H9 (cell line): ENCODE data around the gene TNPO1. TPM values are rescaled to one million over a fixed set of nuclear protein-coding genes. Genes with fewer than 3 reads are reported as not detected.

Experiments used
- DNase-seq: peaks from one replicate; pipeline ENCODE4 v3.0.0-alpha.2; 2017
- H2AFZ ChIP-seq: one replicate; pipeline ENCODE4 v1.6.1; 2013; ENCODE audit warnings: mild to moderate bottlenecking, low read length, control low read depth, moderate library complexity
- H2AK5ac ChIP-seq: 2 replicates; pipeline ENCODE4 v1.6.1; 2013; ENCODE audit warnings: low read length, control low read depth, mixed read lengths; ENCODE audit not compliant: insufficient read length
- H2BK120ac ChIP-seq: one replicate; pipeline ENCODE4 v1.6.1; 2013; ENCODE audit warnings: low read depth, mild to moderate bottlenecking, low read length, control low read depth, inconsistent platforms; ENCODE audit not compliant: poor library complexity, severe bottlenecking
- H2BK12ac ChIP-seq: 2 replicates; pipeline ENCODE4 v1.6.1; 2013; ENCODE audit warnings: low read length, control low read depth, mixed read lengths, low read depth; ENCODE audit not compliant: insufficient read length
- H2BK15ac ChIP-seq: 2 replicates; pipeline ENCODE4 v1.6.1; 2013; ENCODE audit warnings: low read depth, low read length, control low read depth
- H2BK20ac ChIP-seq: one replicate; pipeline ENCODE4 v1.6.1; 2013; ENCODE audit warnings: low read depth, mild to moderate bottlenecking, low read length, control low read depth, inconsistent platforms; ENCODE audit not compliant: poor library complexity, severe bottlenecking
- H2BK5ac ChIP-seq: 2 replicates; pipeline ENCODE4 v1.6.1; 2013; ENCODE audit warnings: low read length, control low read depth, mixed read lengths; ENCODE audit not compliant: insufficient read length
- H3K14ac ChIP-seq: 2 replicates; pipeline ENCODE4 v1.6.1; 2013; ENCODE audit warnings: low read length, control low read depth; ENCODE audit not compliant: insufficient read depth
- H3K18ac ChIP-seq: 2 replicates; pipeline ENCODE4 v1.6.1; 2013; ENCODE audit warnings: low read depth, mild to moderate bottlenecking, mixed read lengths, low read length, control low read depth; ENCODE audit not compliant: insufficient read length
- H3K23ac ChIP-seq: 2 replicates; pipeline ENCODE4 v1.6.1; 2013; ENCODE audit warnings: low read length, control low read depth, mixed read lengths, low read depth; ENCODE audit not compliant: insufficient read length
- H3K23me2 ChIP-seq: 2 replicates; pipeline ENCODE4 v1.6.1; 2013; ENCODE audit warnings: low read depth, mild to moderate bottlenecking, mixed read lengths, low read length, control low read depth; ENCODE audit not compliant: insufficient read length, poor library complexity, severe bottlenecking
- H3K27ac ChIP-seq: 2 replicates; pipeline ENCODE4 v1.5.1; 2013; ENCODE audit warnings: low read length, control low read depth, mixed read lengths, low read depth; ENCODE audit not compliant: insufficient read length
- H3K27me3 ChIP-seq: 2 replicates; pipeline ENCODE4 v1.6.1; 2013; ENCODE audit warnings: low read length, control low read depth, inconsistent platforms; ENCODE audit not compliant: insufficient read depth
- H3K4ac ChIP-seq: 2 replicates; pipeline ENCODE4 v1.6.1; 2013; ENCODE audit warnings: low read depth, mild to moderate bottlenecking, control low read depth, inconsistent platforms, low read length, moderate library complexity
- H3K4me1 ChIP-seq: 2 replicates; pipeline ENCODE4 v1.6.1; 2013; ENCODE audit warnings: low read length, control low read depth, inconsistent platforms; ENCODE audit not compliant: insufficient read depth
- H3K4me2 ChIP-seq: 2 replicates; pipeline ENCODE4 v1.6.1; 2013; ENCODE audit warnings: low read length, control low read depth, mixed read lengths; ENCODE audit not compliant: insufficient read length, insufficient read depth
- H3K56ac ChIP-seq: 2 replicates; pipeline ENCODE4 v1.6.1; 2013; ENCODE audit warnings: low read depth, mild to moderate bottlenecking, mixed read lengths, low read length, control low read depth; ENCODE audit not compliant: insufficient read length
- H3K79me1 ChIP-seq: 2 replicates; pipeline ENCODE4 v1.6.1; 2013; ENCODE audit warnings: low read depth, mild to moderate bottlenecking, moderate library complexity, low read length, control low read depth, inconsistent platforms; ENCODE audit not compliant: insufficient read depth, poor library complexity, severe bottlenecking
- H3K79me2 ChIP-seq: 2 replicates; pipeline ENCODE4 v1.6.1; 2013; ENCODE audit warnings: low read length, control low read depth, inconsistent platforms; ENCODE audit not compliant: insufficient read depth
- H3K9ac ChIP-seq: 2 replicates; pipeline ENCODE4 v1.6.1; 2013; ENCODE audit warnings: low read length, control low read depth, mixed read lengths; ENCODE audit not compliant: insufficient read length; ENCODE audit errors: extremely low read depth
- H3K9me3 ChIP-seq: one replicate; pipeline ENCODE4 v1.6.1; 2013; ENCODE audit warnings: low read depth, low read length, inconsistent platforms; ENCODE audit not compliant: control insufficient read depth
- H3T11ph ChIP-seq: one replicate; pipeline ENCODE4 v1.6.1; 2013; ENCODE audit warnings: mild to moderate bottlenecking, low read length, control low read depth, inconsistent platforms
- H4K20me1 ChIP-seq: one replicate; pipeline ENCODE4 v1.6.1; 2013; ENCODE audit not compliant: control insufficient read depth, insufficient read length, insufficient read depth
- H4K5ac ChIP-seq: 2 replicates; pipeline ENCODE4 v1.6.1; 2013; ENCODE audit warnings: low read depth, mild to moderate bottlenecking, mixed read lengths, low read length, control low read depth; ENCODE audit not compliant: insufficient read length
- H4K8ac ChIP-seq: replicated peaks from 2 replicates; pipeline ENCODE4 v1.6.1; 2013; ENCODE audit warnings: low read length, control low read depth, mixed read lengths, low read depth; ENCODE audit not compliant: insufficient read length
- H4K91ac ChIP-seq: 2 replicates; pipeline ENCODE4 v1.6.1; 2013; ENCODE audit warnings: low read depth, mild to moderate bottlenecking, moderate library complexity, mixed read lengths, low read length, control low read depth; ENCODE audit not compliant: insufficient read length
- H3K27ac Mint-ChIP-seq, 3 experiments: 2 replicates in 2 of 3; 3 replicates in 1 of 3; pipeline ENCODE4 v1.8.0; 2020 to 2021; ENCODE audit warnings: mixed read lengths in 3 of 3, mild to moderate bottlenecking in 1 of 3, moderate library complexity in 1 of 3
- H3K27me3 Mint-ChIP-seq: 2 replicates; pipeline ENCODE4 v1.8.0; 2021; ENCODE audit warnings: low read depth, mild to moderate bottlenecking, moderate library complexity, mixed read lengths
- H3K36me3 Mint-ChIP-seq, 3 experiments: 2 replicates in 2 of 3; 3 replicates in 1 of 3; pipeline ENCODE4 v1.8.0; 2020 to 2021; ENCODE audit warnings: low read depth in 3 of 3, mixed read lengths in 3 of 3; ENCODE audit not compliant: insufficient read depth in 1 of 3
- H3K4me1 Mint-ChIP-seq, 2 experiments: 2 replicates each; pipeline ENCODE4 v1.8.0; 2020; ENCODE audit warnings: mixed read lengths in 2 of 2
- H3K4me3 Mint-ChIP-seq, 2 experiments: 2 replicates in 1 of 2; 3 replicates in 1 of 2; pipeline ENCODE4 v1.8.0; 2020 to 2021; ENCODE audit warnings: mild to moderate bottlenecking in 2 of 2, mixed read lengths in 2 of 2, moderate library complexity in 1 of 2
- H3K9me3 Mint-ChIP-seq, 2 experiments: 2 replicates in 1 of 2; 3 replicates in 1 of 2; pipeline ENCODE4 v1.8.0; 2020; ENCODE audit warnings: mild to moderate bottlenecking in 2 of 2, mixed read lengths in 2 of 2, moderate library complexity in 1 of 2
- WGBS: extraction: QIAGEN DNeasy Blood & Tissue Kit; methylation state at CpG from one replicate; pipeline ENCODE4 v1.1.7; 2013; ENCODE audit warnings: missing lambda C conversion rate, low lambda C conversion rate, mixed read lengths; ENCODE audit not compliant: insufficient read length; ENCODE audit errors: extremely low coverage; 5-methylcytosine and 5-hydroxymethylcytosine counted together
- total RNA-seq: library from RNA; stranded (reverse); gene quantifications from 2 replicates; pipeline ENCODE4 v1.2.1, GENCODE V29; 2021
- TF ChIP-seq, protein P1 (sequence below): fragments of 200-600 bp; sonication (generic); conservative IDR thresholded peaks from 3 replicates; pipeline ENCODE4 v1.8.0; 2021; ENCODE audit warnings: antibody characterized with exemption, mild to moderate bottlenecking

Gene TNPO1
- total RNA-seq, 1 experiment from 2014 or later = 164 TPM

DNA sequence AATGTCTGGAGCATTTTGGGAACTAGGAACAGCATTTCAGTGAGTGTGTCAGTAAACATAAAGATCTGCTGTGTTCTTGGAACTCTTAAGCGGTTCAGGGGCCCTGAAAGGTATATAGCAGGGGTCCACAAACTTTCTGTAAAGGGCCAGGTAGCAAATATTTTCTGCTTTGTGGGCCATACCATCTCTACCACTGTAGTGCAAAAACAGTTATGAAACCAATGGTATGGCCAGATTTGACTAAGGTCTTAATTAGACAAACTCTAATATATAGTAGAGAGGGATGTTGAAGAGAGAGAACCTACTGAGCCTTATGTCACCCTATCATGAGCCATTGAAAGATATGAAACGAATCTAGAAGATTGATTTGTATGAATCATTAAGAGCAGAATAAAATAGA, 5.3 kb downstream of the TNPO1 start:
- Histone ChIP-seq H3T11ph (no peak overlapping the region), H3K23me2 (peaks cover 6% of the 10 kb centered on the region), H3K9ac (no peak overlapping the region), H3K79me2 (no peaks in the 10 kb centered on the region; the same call in 1 of the 2 replicates), H4K5ac (no peak overlapping the region), H2AFZ (no peak overlapping the region), H2BK20ac (no peak overlapping the region), H2BK5ac (no peak overlapping the region), H4K91ac (no peak overlapping the region), H2BK15ac (no peak overlapping the region), H4K20me1 (no peaks in the 10 kb centered on the region), H3K23ac (no peak overlapping the region), H3K4ac (no peak overlapping the region), H2BK12ac (no peak overlapping the region), H3K27ac (no peak overlapping the region), H2BK120ac (no peak overlapping the region), H3K9me3 (no peaks in the 10 kb centered on the region), H3K14ac (no peak overlapping the region), H4K8ac (no peak overlapping the region), H3K18ac (no peak overlapping the region), H3K4me2 (no peak overlapping the region), H3K27me3 (no peaks in the 10 kb centered on the region), H2AK5ac (no peak overlapping the region), H3K56ac (no peak overlapping the region), H3K4me1 (no peaks in the 10 kb centered on the region; the same call in 1 of the 2 replicates), H3K79me1 (peaks cover 6% of the 10 kb centered on the region)
- H3K27me3 Mint-ChIP-seq = no peaks in the 10 kb centered on the region
- H3K27ac Mint-ChIP-seq = no peak overlapping the region
- no peak for DNase-seq
- no peaks in the 10 kb centered on the region for H3K36me3 Mint-ChIP-seq
- H3K4me3 Mint-ChIP-seq = no peak overlapping the region
- WGBS = no CpG with 5 or more reads among the region's 2 CpGs
- H3K9me3 Mint-ChIP-seq = no peaks in the 10 kb centered on the region; a peak in 1 of 5 replicates
- peaks cover 24 to 30% of the 10 kb centered on the region in 2 experiments for H3K4me1 Mint-ChIP-seq
- TF ChIP-seq, protein P1, sequence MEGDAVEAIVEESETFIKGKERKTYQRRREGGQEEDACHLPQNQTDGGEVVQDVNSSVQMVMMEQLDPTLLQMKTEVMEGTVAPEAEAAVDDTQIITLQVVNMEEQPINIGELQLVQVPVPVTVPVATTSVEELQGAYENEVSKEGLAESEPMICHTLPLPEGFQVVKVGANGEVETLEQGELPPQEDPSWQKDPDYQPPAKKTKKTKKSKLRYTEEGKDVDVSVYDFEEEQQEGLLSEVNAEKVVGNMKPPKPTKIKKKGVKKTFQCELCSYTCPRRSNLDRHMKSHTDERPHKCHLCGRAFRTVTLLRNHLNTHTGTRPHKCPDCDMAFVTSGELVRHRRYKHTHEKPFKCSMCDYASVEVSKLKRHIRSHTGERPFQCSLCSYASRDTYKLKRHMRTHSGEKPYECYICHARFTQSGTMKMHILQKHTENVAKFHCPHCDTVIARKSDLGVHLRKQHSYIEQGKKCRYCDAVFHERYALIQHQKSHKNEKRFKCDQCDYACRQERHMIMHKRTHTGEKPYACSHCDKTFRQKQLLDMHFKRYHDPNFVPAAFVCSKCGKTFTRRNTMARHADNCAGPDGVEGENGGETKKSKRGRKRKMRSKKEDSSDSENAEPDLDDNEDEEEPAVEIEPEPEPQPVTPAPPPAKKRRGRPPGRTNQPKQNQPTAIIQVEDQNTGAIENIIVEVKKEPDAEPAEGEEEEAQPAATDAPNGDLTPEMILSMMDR = no peak
